Lower leg skin (tissue), 4 donors: ENCODE data around the gene IL6R. TPM values are rescaled to one million over a fixed set of nuclear protein-coding genes. Genes with fewer than 3 reads are reported as not detected.

Source experiments
- DNase-seq, 2 donors: peaks; one replicate each; pipeline ENCODE4 v3.0.0-alpha.2; 2019; ENCODE audit warnings: low spot score in 2 of 2
- H3K4me3 ChIP-seq: fragments of 200-600 bp; sonication (generic); 2 replicates; pipeline ENCODE4 v1.5.1; 2017; ENCODE audit warnings: mild to moderate bottlenecking, low read depth; ENCODE audit not compliant: poor library complexity, severe bottlenecking
- CTCF ChIP-seq, 3 donors: fragments of 450-650 bp; IDR thresholded peaks; one replicate each; pipeline ENCODE4 v1.5.1; 2016; ENCODE audit warnings: antibody characterized with exemption in 3 of 3, mild to moderate bottlenecking in 3 of 3, moderate library complexity in 2 of 3
- POLR2A ChIP-seq, 2 donors: fragments of 450-650 bp; IDR thresholded peaks; one replicate each; pipeline ENCODE4 v1.6.1; 2016 to 2017; ENCODE audit warnings: antibody characterized with exemption in 2 of 2, mild to moderate bottlenecking in 1 of 2, moderate library complexity in 1 of 2
- WGBS, 2 donors: methylation state at CpG; one replicate each; pipeline ENCODE4 v1.1.5; 2018; 5-methylcytosine and 5-hydroxymethylcytosine counted together
- intact Hi-C: fragments of 100-400 bp; cut with DNase I; formaldehyde crosslinking; loops from one replicate; pipeline ENCODE4 v1.15.0; 2023; ENCODE audit warnings: low total_unique reads
- total RNA-seq, 4 donors: library from RNA; depleted of rRNA; stranded (reverse); fragments of >200 nt; gene quantifications; one replicate each; pipeline ENCODE4 v1.1.0, GENCODE V29; 2016

The IL6R gene
- total RNA-seq, 4 donors from 2014 or later, result 14.7 to 42.1 (median 21.8) TPM

GRCh38 chr1:154427173-154428139 is 22.3 kb downstream of the IL6R start:
- no peak overlapping the region for H3K4me3 ChIP-seq
- WGBS, 2 donors, result 41 to 47% methylated on average over 8 of the region's 8 CpGs
- no peak for TF ChIP-seq POLR2A (IDR thresholded peaks at IDR 0.05)
- TF ChIP-seq CTCF (IDR thresholded peaks at IDR 0.05), result no peak
- no peak for DNase-seq
- intact Hi-C loops, result no loop called here

- DNase-seq, result no peak
- no peak overlapping the region for H3K4me3 ChIP-seq
- TF ChIP-seq POLR2A (IDR thresholded peaks at IDR 0.05), result no peak
- no peak for TF ChIP-seq CTCF (IDR thresholded peaks at IDR 0.05)
- intact Hi-C loops, result no loop called here
- WGBS, 2 donors, result 62 to 82% methylated on average over 13 to 14 of the region's 15 CpGs
Observed at GRCh38 chr1:154429118-154429517, 24.0 kb downstream of the IL6R start.

GRCh38 chr1:154429841-154430611 is 24.9 kb downstream of the IL6R start:
- no peak for DNase-seq
- TF ChIP-seq POLR2A (IDR thresholded peaks at IDR 0.05) (no peak), CTCF (IDR thresholded peaks at IDR 0.05) (no peak)
- 61 to 74% methylated on average over 17 of the region's 17 CpGs for WGBS, 2 donors
- H3K4me3 ChIP-seq, result no peak overlapping the region
- intact Hi-C loops, result no loop called here

- 33 to 37% methylated on average over 11 of the region's 11 CpGs for WGBS, 2 donors
- TF ChIP-seq CTCF (IDR thresholded peaks at IDR 0.05) (no peak), POLR2A (IDR thresholded peaks at IDR 0.05) (no peak)
- no peak overlapping the region for H3K4me3 ChIP-seq
- intact Hi-C loops, result no loop called here
- DNase-seq, result no peak
Observed at GRCh38 chr1:154430903-154431302, 25.8 kb downstream of the IL6R start.

GRCh38 chr1:154431586-154432373 is 26.6 kb downstream of the IL6R start:
- 54 to 56% methylated on average over 10 of the region's 10 CpGs for WGBS, 2 donors
- TF ChIP-seq POLR2A (IDR thresholded peaks at IDR 0.05) (no peak), CTCF (IDR thresholded peaks at IDR 0.05) (no peak)
- no peak overlapping the region for H3K4me3 ChIP-seq
- DNase-seq, result peak; percentile 80 to 92
- intact Hi-C loops, result no loop called here
